Measurements from ENCODE around the gene MYOZ2. TPM values are rescaled to one million over a fixed set of nuclear protein-coding genes. Genes with fewer than 3 reads are reported as not detected.

The MYOZ2 gene
- total and polyA plus RNA-seq, 2 of the 4 experiments (the other 2 are of a cell fraction), result 0.17 to 0.18 TPM

DNA sequence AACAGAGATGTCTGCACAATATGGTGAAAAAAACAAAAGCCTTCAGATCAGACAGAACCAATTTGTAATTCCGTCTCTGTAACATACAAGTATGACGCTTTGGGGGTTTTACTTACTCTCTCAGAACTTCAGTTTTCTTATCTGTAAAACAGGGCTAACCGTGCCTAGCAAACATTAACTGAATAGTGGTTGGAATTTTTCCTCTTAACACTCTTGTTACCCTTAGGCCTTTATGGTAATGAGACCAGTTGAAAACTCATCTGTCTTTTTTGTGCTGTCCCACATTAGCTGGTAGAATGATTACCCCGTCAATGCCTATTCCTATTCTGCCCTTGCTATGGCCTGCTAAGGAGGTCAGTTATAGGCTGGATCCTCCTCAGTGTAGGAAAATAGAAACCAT, 4.5 kb upstream of the MYOZ2 start:
- ChIA-PET CTCF (no interaction called here), POLR2A (ENCODE audit: unreplicated experiment) (no interaction called here)
- Histone ChIP-seq H3K18ac (ENCODE audit: low read depth, low read length) (no peak overlapping the region; the same call in 1 of the 2 replicates), H4K91ac (ENCODE audit: insufficient read depth, low read depth, low read length) (no peak overlapping the region), H2AK5ac (ENCODE audit: low read depth, low read length) (no peak overlapping the region; the same call in 1 of the 2 replicates), H2AFZ (replicated peaks; ENCODE audit: low read length, poor library complexity) (no peak overlapping the region), H4K8ac (ENCODE audit: low read depth in 2 of 2, low read length in 2 of 2) (no peak overlapping the region), H3K27ac (ENCODE audit: insufficient read depth, low read length) (no peak overlapping the region), H3K79me1 (ENCODE audit: low read depth in 1 of 2, low read length in 2 of 2) (no peaks in the 10 kb centered on the region), H3K4me2 (ENCODE audit: low read depth, low read length) (no peak overlapping the region), H3K9me3 (ENCODE audit: control insufficient read depth, insufficient read depth, low read length) (no peaks in the 10 kb centered on the region), H3K27me3 (ENCODE audit: control insufficient read depth, insufficient read depth, low read length) (no peaks in the 10 kb centered on the region), H3K23ac (ENCODE audit: low read depth, low read length) (0 out of 2 replicates have a peak overlapping the region, but pooled peaks have one; percentile 43), H3K4me3 (ENCODE audit: insufficient read depth, low read depth, low read length) (no peak overlapping the region), H3K4me1 (ENCODE audit: control insufficient read depth, insufficient read depth, low read length) (peaks cover 6% of the 10 kb centered on the region; the same call in 1 of the 2 replicates), H3K56ac (ENCODE audit: extremely low read depth, insufficient read depth, low read length) (no peak overlapping the region), H2BK15ac (ENCODE audit: low read depth, low read length) (0 out of 3 replicates have a peak overlapping the region, but pooled peaks have one; percentile 8), H2AK9ac (replicated peaks; ENCODE audit: low read depth, low read length, poor library complexity) (no peak overlapping the region), H4K20me1 (ENCODE audit: insufficient read depth, low read length) (no peaks in the 10 kb centered on the region), H3K14ac (replicated peaks; ENCODE audit: low read depth, low read length) (no peak overlapping the region), H2BK5ac (ENCODE audit: low read depth, low read length, poor library complexity, severe bottlenecking) (no peak overlapping the region), H2BK20ac (ENCODE audit: low read depth, low read length) (no peak overlapping the region), H3K36me3 (ENCODE audit: control insufficient read depth, insufficient read depth, low read length) (no peaks in the 10 kb centered on the region), H4K5ac (ENCODE audit: low read depth, low read length) (no peak overlapping the region; the same call in 1 of the 2 replicates), H3K9me1 (ENCODE audit: insufficient read depth, low read length) (no peaks in the 10 kb centered on the region), H2BK120ac (ENCODE audit: low read depth, low read length) (0 out of 2 replicates have a peak overlapping the region, but pooled peaks have one; percentile 26), H3K4ac (ENCODE audit: low read depth, low read length) (no peak overlapping the region), H3K9ac (ENCODE audit: low read depth, low read length) (no peak overlapping the region)
- no TSS peak for BruUV-seq (replicated peaks)
- intact Hi-C loops (cut with micrococcal nuclease) (loop anchor here (10.0 kb wide), 1 partner anchor 1996 kb away; no protein-coding TSS in a partner anchor), in situ Hi-C loops (cut with MboI; ENCODE audit: low sequenced_read_pairs) (no loop called here), dilution Hi-C loops (cut with HindIII; ENCODE audit: low sequenced_read_pairs, unreplicated experiment) (no loop called here)
- WGBS, 2 experiments (ENCODE audit: extremely low coverage in 2 of 2, insufficient read length in 1 of 2), result no CpG with 5 or more reads among the region's 4 CpGs
- ATAC-seq (ENCODE audit: low read depth), result no peak
- TF ChIP-seq, protein P1, sequence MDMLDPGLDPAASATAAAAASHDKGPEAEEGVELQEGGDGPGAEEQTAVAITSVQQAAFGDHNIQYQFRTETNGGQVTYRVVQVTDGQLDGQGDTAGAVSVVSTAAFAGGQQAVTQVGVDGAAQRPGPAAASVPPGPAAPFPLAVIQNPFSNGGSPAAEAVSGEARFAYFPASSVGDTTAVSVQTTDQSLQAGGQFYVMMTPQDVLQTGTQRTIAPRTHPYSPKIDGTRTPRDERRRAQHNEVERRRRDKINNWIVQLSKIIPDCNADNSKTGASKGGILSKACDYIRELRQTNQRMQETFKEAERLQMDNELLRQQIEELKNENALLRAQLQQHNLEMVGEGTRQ (IDR thresholded peaks at IDR 0.05; ENCODE audit: low read depth, low read length), result no peak
- TF ChIP-seq NFE2L2 (IDR thresholded peaks at IDR 0.05; ENCODE audit: low read depth, low read length) (no peak), RFX5 (IDR thresholded peaks at IDR 0.05; ENCODE audit: low read depth, low read length) (no peak), RCOR1 (IDR thresholded peaks at IDR 0.05; ENCODE audit: insufficient replicate concordance, low read length) (no peak), MAFK (IDR thresholded peaks at IDR 0.05; ENCODE audit: low read depth, low read length) (no peak), BHLHE40 (IDR thresholded peaks at IDR 0.05; ENCODE audit: low read depth, low read length) (no peak), MXI1 (IDR thresholded peaks at IDR 0.05; ENCODE audit: borderline replicate concordance, low read depth, low read length) (no peak), RAD21 (IDR thresholded peaks at IDR 0.05; ENCODE audit: low read length) (no peak), FOS (IDR thresholded peaks at IDR 0.05; ENCODE audit: low read depth, low read length) (no peak), CEBPB (IDR thresholded peaks at IDR 0.05; ENCODE audit: low read depth, low read length) (no peak), MAZ (IDR thresholded peaks at IDR 0.05; ENCODE audit: borderline replicate concordance, low read depth, low read length) (no peak), CHD1 (IDR thresholded peaks at IDR 0.05; ENCODE audit: low read depth, low read length) (no peak), SMC3 (IDR thresholded peaks at IDR 0.05; ENCODE audit: low read depth, low read length) (no peak), POLR2A (IDR thresholded peaks at IDR 0.05; ENCODE audit: low read depth, low read length) (no peak)
- TF ChIP-seq, protein P2, sequence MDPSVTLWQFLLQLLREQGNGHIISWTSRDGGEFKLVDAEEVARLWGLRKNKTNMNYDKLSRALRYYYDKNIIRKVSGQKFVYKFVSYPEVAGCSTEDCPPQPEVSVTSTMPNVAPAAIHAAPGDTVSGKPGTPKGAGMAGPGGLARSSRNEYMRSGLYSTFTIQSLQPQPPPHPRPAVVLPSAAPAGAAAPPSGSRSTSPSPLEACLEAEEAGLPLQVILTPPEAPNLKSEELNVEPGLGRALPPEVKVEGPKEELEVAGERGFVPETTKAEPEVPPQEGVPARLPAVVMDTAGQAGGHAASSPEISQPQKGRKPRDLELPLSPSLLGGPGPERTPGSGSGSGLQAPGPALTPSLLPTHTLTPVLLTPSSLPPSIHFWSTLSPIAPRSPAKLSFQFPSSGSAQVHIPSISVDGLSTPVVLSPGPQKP (IDR thresholded peaks at IDR 0.05; ENCODE audit: borderline replicate concordance, low read depth, low read length), result no peak
- TF ChIP-seq, protein P3, sequence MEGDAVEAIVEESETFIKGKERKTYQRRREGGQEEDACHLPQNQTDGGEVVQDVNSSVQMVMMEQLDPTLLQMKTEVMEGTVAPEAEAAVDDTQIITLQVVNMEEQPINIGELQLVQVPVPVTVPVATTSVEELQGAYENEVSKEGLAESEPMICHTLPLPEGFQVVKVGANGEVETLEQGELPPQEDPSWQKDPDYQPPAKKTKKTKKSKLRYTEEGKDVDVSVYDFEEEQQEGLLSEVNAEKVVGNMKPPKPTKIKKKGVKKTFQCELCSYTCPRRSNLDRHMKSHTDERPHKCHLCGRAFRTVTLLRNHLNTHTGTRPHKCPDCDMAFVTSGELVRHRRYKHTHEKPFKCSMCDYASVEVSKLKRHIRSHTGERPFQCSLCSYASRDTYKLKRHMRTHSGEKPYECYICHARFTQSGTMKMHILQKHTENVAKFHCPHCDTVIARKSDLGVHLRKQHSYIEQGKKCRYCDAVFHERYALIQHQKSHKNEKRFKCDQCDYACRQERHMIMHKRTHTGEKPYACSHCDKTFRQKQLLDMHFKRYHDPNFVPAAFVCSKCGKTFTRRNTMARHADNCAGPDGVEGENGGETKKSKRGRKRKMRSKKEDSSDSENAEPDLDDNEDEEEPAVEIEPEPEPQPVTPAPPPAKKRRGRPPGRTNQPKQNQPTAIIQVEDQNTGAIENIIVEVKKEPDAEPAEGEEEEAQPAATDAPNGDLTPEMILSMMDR (conservative IDR thresholded peaks at IDR 0.05; ENCODE audit: low read depth, low read length), result no peak
- DNase-seq, result no peak
